KOPT-K1 (cell line): ENCODE results near the gene MTRF1.

Source experiments
- H3K27ac ChIP-seq: fragments of 200-600 bp; sonication (generic); 2 replicates; pipeline ENCODE4 v1.5.1; 2016; ENCODE audit warnings: antibody characterized with exemption, mild to moderate bottlenecking, low read depth, low read length; ENCODE audit not compliant: poor library complexity, severe bottlenecking
- H3K36me3 ChIP-seq: fragments of 200-600 bp; sonication (generic); 2 replicates; pipeline ENCODE4 v1.5.1; 2017; ENCODE audit warnings: antibody characterized with exemption, mild to moderate bottlenecking, low read length, moderate library complexity; ENCODE audit not compliant: insufficient read depth
- H3K9me3 ChIP-seq: fragments of 200-600 bp; sonication (generic); 2 replicates; pipeline ENCODE4 v1.5.1; 2017; ENCODE audit warnings: antibody characterized with exemption, low read length, mild to moderate bottlenecking; ENCODE audit not compliant: insufficient read depth, poor library complexity, severe bottlenecking

MTRF1 gene

GRCh38 chr13:41213919-41214318 is 49.5 kb downstream of the MTRF1 start:
- H3K9me3 ChIP-seq = peaks cover 12% of the 10 kb centered on the region
- H3K36me3 ChIP-seq = no peaks in the 10 kb centered on the region; the same call in 1 of the 2 replicates
- no peak overlapping the region for H3K27ac ChIP-seq

- Histone ChIP-seq H3K9me3 (peaks cover 12% of the 10 kb centered on the region), H3K27ac (no peak overlapping the region), H3K36me3 (no peaks in the 10 kb centered on the region; the same call in 1 of the 2 replicates)
These were observed 50.1 kb downstream of the MTRF1 start for GRCh38 chr13:41213316-41213715.

DNA sequence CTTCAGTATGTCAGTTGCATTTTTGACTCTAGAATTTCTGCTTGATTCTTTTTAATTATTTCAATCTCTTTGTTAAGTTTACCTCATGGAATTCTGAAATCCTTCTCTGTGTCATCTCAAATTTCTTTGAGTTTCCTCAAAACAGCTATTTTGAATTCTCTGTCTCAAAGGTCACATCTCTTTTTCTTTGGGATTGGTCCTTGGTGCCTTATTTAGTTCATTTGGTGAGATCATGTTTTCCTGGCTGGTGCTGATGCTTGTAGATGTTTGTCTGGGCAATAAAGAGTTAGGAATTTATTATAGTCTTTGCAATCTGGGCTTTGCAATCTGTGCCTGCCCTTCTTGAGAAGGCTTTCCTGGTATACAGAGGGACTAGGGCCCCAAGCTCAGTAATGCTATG is 50.5 kb downstream of the MTRF1 start:
- H3K36me3 ChIP-seq = no peaks in the 10 kb centered on the region
- H3K9me3 ChIP-seq = peaks cover 12% of the 10 kb centered on the region
- no peak overlapping the region for H3K27ac ChIP-seq

GRCh38 chr13:41211062-41211461 is 52.3 kb downstream of the MTRF1 start:
- Histone ChIP-seq H3K36me3 (no peaks in the 10 kb centered on the region), H3K27ac (no peak overlapping the region), H3K9me3 (peaks cover 12% of the 10 kb centered on the region)

DNA sequence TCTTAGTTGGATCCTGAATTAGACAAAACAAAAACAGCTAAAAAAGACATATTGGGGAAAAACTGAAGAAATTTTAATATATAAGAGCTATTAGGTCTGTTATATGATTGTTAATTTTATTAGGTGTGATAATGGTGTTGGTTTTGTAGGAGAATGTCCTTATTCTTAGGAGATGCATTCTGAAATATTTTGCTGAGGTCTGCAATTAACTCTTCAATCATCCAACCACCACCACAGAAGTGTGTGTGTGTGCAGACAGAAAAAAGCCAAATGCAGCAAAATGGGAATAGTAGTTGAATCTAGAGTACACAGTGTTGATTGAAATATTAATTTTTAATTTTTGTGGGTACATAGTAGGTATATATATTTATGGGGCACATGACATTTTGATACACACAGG is 56.9 kb downstream of the MTRF1 start:
- H3K9me3 ChIP-seq = peaks cover 9% of the 10 kb centered on the region
- H3K36me3 ChIP-seq = no peaks in the 10 kb centered on the region
- no peak overlapping the region for H3K27ac ChIP-seq

GRCh38 chr13:41203810-41204209 is 59.6 kb downstream of the MTRF1 start:
- no peaks in the 10 kb centered on the region for H3K36me3 ChIP-seq
- no peaks in the 10 kb centered on the region for H3K9me3 ChIP-seq
- no peak overlapping the region for H3K27ac ChIP-seq

DNA sequence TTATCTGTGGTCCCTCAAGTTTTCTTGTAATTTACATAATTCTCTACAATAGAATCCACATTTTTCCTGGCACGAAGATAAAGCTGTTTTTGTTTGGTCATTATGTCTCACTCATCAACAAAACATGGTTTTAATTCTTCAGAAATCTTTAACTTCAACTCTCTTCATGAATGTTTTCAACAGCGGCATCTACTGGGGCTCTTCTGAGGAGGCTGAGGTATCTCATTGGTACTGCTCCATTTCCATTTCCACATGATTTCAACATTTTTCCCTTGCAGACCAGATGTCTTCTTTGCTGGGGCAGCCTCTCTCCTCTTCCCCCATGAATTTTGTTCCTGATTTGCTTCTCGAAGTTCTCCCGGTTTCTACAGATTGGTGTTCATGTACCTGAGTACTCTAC is 63.2 kb downstream of the MTRF1 start:
- no peaks in the 10 kb centered on the region for H3K36me3 ChIP-seq
- H3K27ac ChIP-seq = no peak overlapping the region
- H3K9me3 ChIP-seq = no peaks in the 10 kb centered on the region

- no peaks in the 10 kb centered on the region for H3K36me3 ChIP-seq
- H3K9me3 ChIP-seq = no peaks in the 10 kb centered on the region
- no peak overlapping the region for H3K27ac ChIP-seq
These were observed 63.9 kb downstream of the MTRF1 start for GRCh38 chr13:41199526-41199925.

DNA sequence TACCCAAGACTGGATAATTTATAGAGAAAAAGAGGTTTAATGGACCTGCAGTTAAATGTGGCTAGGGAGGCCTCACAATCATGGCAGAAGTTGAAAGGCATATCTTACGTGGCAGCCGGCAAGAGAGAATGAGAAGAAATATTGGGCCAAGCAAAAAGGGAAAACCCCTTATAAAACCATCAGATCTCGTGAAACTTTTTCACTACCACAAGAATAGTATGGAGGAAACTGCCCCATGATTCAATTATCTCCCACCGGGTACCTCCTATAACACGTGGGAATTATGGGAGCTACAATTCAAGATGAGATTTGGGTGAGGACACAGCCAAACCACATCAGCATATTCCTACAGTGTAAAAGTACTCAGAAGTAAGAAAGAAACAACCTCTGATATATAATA is 64.3 kb downstream of the MTRF1 start:
- Histone ChIP-seq H3K36me3 (no peaks in the 10 kb centered on the region), H3K27ac (no peak overlapping the region), H3K9me3 (no peaks in the 10 kb centered on the region)

DNA sequence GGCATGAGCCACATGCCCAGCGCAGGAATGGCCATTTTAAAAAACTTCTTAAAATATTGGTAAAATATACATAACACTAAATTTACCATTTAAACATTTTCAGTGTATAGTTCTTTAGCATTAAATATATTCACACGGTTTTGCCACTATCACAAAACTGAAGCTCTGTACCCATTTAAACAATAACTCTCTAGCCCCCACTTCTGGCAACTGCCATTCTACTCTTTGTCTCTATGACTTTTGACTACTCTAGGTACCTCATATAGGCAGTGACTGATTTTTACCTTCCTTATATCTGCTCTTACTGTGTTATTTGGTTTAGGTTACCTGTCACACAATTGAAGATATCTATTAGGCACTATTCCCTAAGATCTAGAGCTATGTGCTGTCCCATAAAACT is 66.8 kb downstream of the MTRF1 start:
- peaks cover 12% of the 10 kb centered on the region for H3K9me3 ChIP-seq
- peaks cover 13% of the 10 kb centered on the region; the same call in 1 of the 2 replicates for H3K36me3 ChIP-seq
- H3K27ac ChIP-seq = no peak overlapping the region

- Histone ChIP-seq H3K9me3 (peaks cover 12% of the 10 kb centered on the region), H3K36me3 (peaks cover 14% of the 10 kb centered on the region; the same call in 1 of the 2 replicates), H3K27ac (no peak overlapping the region)
These were observed 67.4 kb downstream of the MTRF1 start for GRCh38 chr13:41196011-41196410.

GRCh38 chr13:41193919-41194824 is 69.2 kb downstream of the MTRF1 start, which contains the start of gene KBTBD7:
KBTBD7 (minus strand) TSS chr13:41194569; CDS start chr13:41194257, 312 bp downstream.
- Histone ChIP-seq H3K27ac (peak within 1 kb of the TSS; percentile 74), H3K9me3 (peaks cover 12% of the 10 kb centered on the region), H3K36me3 (peaks cover 14% of the 10 kb centered on the region; the same call in 1 of the 2 replicates)

- Histone ChIP-seq H3K27ac (peak overlapping the region; percentile 74), H3K36me3 (peaks cover 14% of the 10 kb centered on the region; the same call in 1 of the 2 replicates), H3K9me3 (peaks cover 12% of the 10 kb centered on the region)
These were observed 69.9 kb downstream of the MTRF1 start for GRCh38 chr13:41193469-41193868.

DNA sequence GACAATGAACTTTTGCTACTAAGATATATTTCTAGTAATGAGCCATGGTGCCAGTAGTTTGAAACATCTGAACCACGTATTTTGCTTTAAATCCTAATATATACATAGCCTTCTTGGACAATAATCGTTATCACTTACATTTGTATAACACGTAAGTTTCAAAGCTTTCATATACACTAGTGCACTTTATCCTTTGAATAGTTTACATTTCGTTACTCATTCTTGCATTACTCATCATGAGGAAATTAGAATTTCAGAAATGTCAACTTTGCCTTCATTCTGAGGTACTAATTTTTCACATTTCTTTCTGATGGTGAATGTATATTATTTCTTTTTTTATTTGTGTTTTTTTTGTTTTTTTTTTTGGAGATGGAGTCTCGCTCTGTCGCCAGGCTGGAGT is 74.8 kb downstream of the MTRF1 start:
- Histone ChIP-seq H3K27ac (no peak overlapping the region), H3K36me3 (peaks cover 14% of the 10 kb centered on the region; the same call in 1 of the 2 replicates), H3K9me3 (peaks cover 12% of the 10 kb centered on the region)

- H3K27ac ChIP-seq = no peak overlapping the region
- H3K36me3 ChIP-seq = no peaks in the 10 kb centered on the region
- no peaks in the 10 kb centered on the region for H3K9me3 ChIP-seq
These were observed 76.9 kb downstream of the MTRF1 start for GRCh38 chr13:41186481-41186880.

GRCh38 chr13:41182231-41182630 is 81.1 kb downstream of the MTRF1 start:
- H3K27ac ChIP-seq = no peak overlapping the region
- no peaks in the 10 kb centered on the region for H3K36me3 ChIP-seq
- no peaks in the 10 kb centered on the region for H3K9me3 ChIP-seq
